ENCODE results near the gene ACOT7.

The ACOT7 gene

GRCh38 chr1:6424000-6424565 is 30.5 kb upstream of the ACOT7 start:
- DNase-seq, result no peak

- DNase-seq, result no peak
Measured at GRCh38 chr1:6423321-6423999, 29.9 kb upstream of the ACOT7 start.

GRCh38 chr1:6421266-6421665 is 27.7 kb upstream of the ACOT7 start:
- no peak for DNase-seq

- DNase-seq, result no peak
Measured at GRCh38 chr1:6420454-6421042, 27.0 kb upstream of the ACOT7 start.

- no peak for DNase-seq
Measured at GRCh38 chr1:6419804-6420453, 26.4 kb upstream of the ACOT7 start, which contains the start of gene HES2. HES2 (minus strand) TSS chr1:6419919; CDS start chr1:6419820, 99 bp downstream.

GRCh38 chr1:6419397-6419803 is 25.8 kb upstream of the ACOT7 start:
- DNase-seq, result no peak

- DNase-seq, result no peak
Measured at GRCh38 chr1:6418668-6419396, 25.3 kb upstream of the ACOT7 start.

GRCh38 chr1:6417961-6418667 is 24.5 kb upstream of the ACOT7 start:
- DNase-seq, result no peak

- no peak for DNase-seq
Measured at GRCh38 chr1:6416906-6417305, 23.3 kb upstream of the ACOT7 start.

GRCh38 chr1:6416295-6416656 is 22.7 kb upstream of the ACOT7 start:
- no peak for DNase-seq

- DNase-seq, result no peak
Measured at GRCh38 chr1:6414881-6415626, 21.5 kb upstream of the ACOT7 start.

- no peak for DNase-seq
Measured at GRCh38 chr1:6414443-6414844, 20.9 kb upstream of the ACOT7 start.

- DNase-seq, result no peak
Measured at GRCh38 chr1:6412896-6413295, 19.3 kb upstream of the ACOT7 start.

GRCh38 chr1:6410248-6410893 is 16.8 kb upstream of the ACOT7 start:
- no peak for DNase-seq

- no peak for DNase-seq
Measured at GRCh38 chr1:6409733-6410132, 16.2 kb upstream of the ACOT7 start.

- DNase-seq, result no peak
Measured at GRCh38 chr1:6409053-6409452, 15.5 kb upstream of the ACOT7 start.

- DNase-seq, result no peak
Measured at GRCh38 chr1:6408023-6408422, 14.5 kb upstream of the ACOT7 start.

- no peak for DNase-seq
Measured at GRCh38 chr1:6401673-6402072, 8.1 kb upstream of the ACOT7 start.

- no peak for DNase-seq
Measured at GRCh38 chr1:6399294-6399693, 5.7 kb upstream of the ACOT7 start.

GRCh38 chr1:6397844-6398441 is 4.4 kb upstream of the ACOT7 start:
- no peak for DNase-seq

GRCh38 chr1:6396998-6397397 is 3.4 kb upstream of the ACOT7 start:
- no peak for DNase-seq
